ENCODE data around the gene CREBL2. TPM values are rescaled to one million over a fixed set of nuclear protein-coding genes. Genes with fewer than 3 reads are reported as not detected.
"Not testable (repeated sequence)": the region's sequence is repeated elsewhere in the genome, so short reads cannot be mapped to it uniquely, and the experiment has no call there.

CREBL2 gene
- total and polyA plus RNA-seq, 2 donors (not counting 1 experiment from before 2014, with no cell fraction given): 6.5 to 22.1 TPM

DNA sequence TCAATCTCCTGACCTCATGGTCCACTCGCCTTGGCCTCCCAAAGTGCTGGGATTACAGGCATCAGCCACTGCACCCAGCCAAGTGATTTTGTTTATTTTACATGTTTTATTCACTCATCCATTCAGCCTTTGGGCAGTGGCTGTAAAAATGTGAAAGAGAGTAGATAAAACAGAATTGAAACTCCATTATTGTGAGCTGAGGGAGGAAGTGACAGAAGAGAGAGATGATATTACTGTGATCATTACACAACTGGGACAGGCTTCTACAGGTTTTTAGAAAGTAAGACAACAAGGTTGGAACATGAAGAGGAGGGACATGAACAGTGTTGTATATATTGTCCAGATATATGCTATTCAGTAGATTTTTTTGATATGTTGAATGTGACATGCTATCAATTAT lies 25.0 kb downstream of the CREBL2 start:
- Mint-ChIP-seq H3K27ac (peak overlapping the region; percentile 3), H3K4me1 (peaks cover 10% of the 10 kb centered on the region), H3K27me3 (no peaks in the 10 kb centered on the region), H3K4me3 (no peak overlapping the region), H3K9me3 (ENCODE audit: insufficient read depth) (peaks cover 7% of the 10 kb centered on the region)
- Histone ChIP-seq H3K79me2 (ENCODE audit: control insufficient read depth, insufficient read depth, low read length) (peaks cover 3% of the 10 kb centered on the region), H3K27me3 (replicated peaks in 1 of 4; ENCODE audit: control extremely low read depth in 1 of 4, control insufficient read depth in 3 of 4, insufficient read depth in 4 of 4, low read length in 3 of 4) (no peaks in the 10 kb centered on the region), H3K9ac (ENCODE audit: low read length) (no peak overlapping the region), H3K36me3 (replicated peaks in 1 of 2; ENCODE audit: control extremely low read depth in 1 of 2, control insufficient read depth in 1 of 2, extremely low read depth in 1 of 2, insufficient read depth in 2 of 2, low read length in 1 of 2) (peaks cover 2 to 37% of the 10 kb centered on the region in 2 experiments), H3K4me2 (replicated peaks; ENCODE audit: low read depth, low read length, poor library complexity, severe bottlenecking) (no peak overlapping the region), H3K9me3 (ENCODE audit: control extremely low read depth in 1 of 3, control insufficient read depth in 2 of 3, insufficient read depth in 1 of 3, low read length in 2 of 3) (peaks cover 0 to 3% (median 0%) of the 10 kb centered on the region in 3 donors), H4K20me1 (ENCODE audit: control insufficient read depth, insufficient read depth, low read length, poor library complexity, severe bottlenecking) (no peaks in the 10 kb centered on the region), H2AFZ (ENCODE audit: insufficient read depth, low read depth, low read length, poor library complexity, severe bottlenecking) (no peak overlapping the region), H3K4me1 (ENCODE audit: control insufficient read depth in 2 of 2, insufficient read depth in 2 of 2, low read length in 2 of 2) (peaks cover 4 to 5% of the 10 kb centered on the region in 2 donors), H3K4me3 (ENCODE audit: control extremely low read depth in 1 of 5, extremely low read depth in 1 of 5, insufficient read depth in 1 of 5, low read depth in 2 of 5, low read length in 4 of 5) (no peak overlapping the region), H3K27ac (ENCODE audit: low read length in 2 of 2) (peak overlapping the region; percentile 8 to 22)
- TF ChIP-seq EZH2 (IDR thresholded peaks at IDR 0.05; ENCODE audit: borderline replicate concordance, insufficient read depth, low read depth, low read length, poor library complexity, severe bottlenecking): no peak
- TF ChIP-seq, protein P1, sequence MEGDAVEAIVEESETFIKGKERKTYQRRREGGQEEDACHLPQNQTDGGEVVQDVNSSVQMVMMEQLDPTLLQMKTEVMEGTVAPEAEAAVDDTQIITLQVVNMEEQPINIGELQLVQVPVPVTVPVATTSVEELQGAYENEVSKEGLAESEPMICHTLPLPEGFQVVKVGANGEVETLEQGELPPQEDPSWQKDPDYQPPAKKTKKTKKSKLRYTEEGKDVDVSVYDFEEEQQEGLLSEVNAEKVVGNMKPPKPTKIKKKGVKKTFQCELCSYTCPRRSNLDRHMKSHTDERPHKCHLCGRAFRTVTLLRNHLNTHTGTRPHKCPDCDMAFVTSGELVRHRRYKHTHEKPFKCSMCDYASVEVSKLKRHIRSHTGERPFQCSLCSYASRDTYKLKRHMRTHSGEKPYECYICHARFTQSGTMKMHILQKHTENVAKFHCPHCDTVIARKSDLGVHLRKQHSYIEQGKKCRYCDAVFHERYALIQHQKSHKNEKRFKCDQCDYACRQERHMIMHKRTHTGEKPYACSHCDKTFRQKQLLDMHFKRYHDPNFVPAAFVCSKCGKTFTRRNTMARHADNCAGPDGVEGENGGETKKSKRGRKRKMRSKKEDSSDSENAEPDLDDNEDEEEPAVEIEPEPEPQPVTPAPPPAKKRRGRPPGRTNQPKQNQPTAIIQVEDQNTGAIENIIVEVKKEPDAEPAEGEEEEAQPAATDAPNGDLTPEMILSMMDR (IDR thresholded peaks at IDR 0.05): no peak
- ATAC-seq (ENCODE audit: low read depth) (no peak), DNase-seq (peak; percentile 16)
- ChIA-PET CTCF (interaction anchor here (1.7 kb wide), 1 partner anchor 9 kb away, joined by 6 read pairs; no protein-coding TSS in a partner anchor), POLR2A (interaction anchor here (0.7 kb wide), 1 partner anchor 50 kb away, joined by 3 read pairs; no protein-coding TSS in a partner anchor)
- intact Hi-C loops (cut with micrococcal nuclease): no loop called here
- WGBS (ENCODE audit: insufficient coverage): no CpG with 5 or more reads among the region's 1 CpG

DNA sequence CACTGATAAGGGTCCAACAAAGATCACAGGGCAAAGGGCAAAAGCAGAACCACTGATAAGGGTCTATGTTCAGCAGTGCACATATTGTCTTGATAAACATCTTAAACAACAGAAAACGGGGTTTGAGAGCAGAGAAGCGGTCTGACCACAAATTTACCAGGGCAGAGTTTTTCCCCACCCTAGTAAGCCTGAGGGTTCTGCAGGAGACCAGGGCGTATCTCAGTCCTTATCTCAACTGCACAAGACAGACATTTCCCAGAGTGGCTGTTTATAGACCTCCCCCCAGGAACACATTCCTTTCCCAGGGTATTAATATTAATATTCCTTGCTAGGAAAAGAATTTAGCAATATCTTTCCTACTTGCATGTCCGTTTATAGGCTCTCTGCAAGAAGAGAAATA lies 28.3 kb downstream of the CREBL2 start:
- DNase-seq; POLR2A ChIA-PET; H3K4me3 Mint-ChIP-seq; ATAC-seq (ENCODE audit: low read depth); H3K27me3 Mint-ChIP-seq; H3K27me3 ChIP-seq (replicated peaks in 1 of 4; ENCODE audit: control extremely low read depth in 1 of 4, control insufficient read depth in 3 of 4, insufficient read depth in 4 of 4, low read length in 3 of 4); H3K4me1 ChIP-seq (ENCODE audit: control insufficient read depth in 2 of 2, insufficient read depth in 2 of 2, low read length in 2 of 2); H3K9me3 ChIP-seq (ENCODE audit: control extremely low read depth in 1 of 3, control insufficient read depth in 2 of 3, insufficient read depth in 1 of 3, low read length in 2 of 3); H3K9ac ChIP-seq (ENCODE audit: low read length); intact Hi-C loops (cut with micrococcal nuclease); H3K4me3 ChIP-seq (ENCODE audit: control extremely low read depth in 1 of 5, extremely low read depth in 1 of 5, insufficient read depth in 1 of 5, low read depth in 2 of 5, low read length in 4 of 5); H3K27ac ChIP-seq (ENCODE audit: low read length in 2 of 2); H3K27ac Mint-ChIP-seq; H4K20me1 ChIP-seq (ENCODE audit: control insufficient read depth, insufficient read depth, low read length, poor library complexity, severe bottlenecking); H3K4me2 ChIP-seq (replicated peaks; ENCODE audit: low read depth, low read length, poor library complexity, severe bottlenecking); H3K79me2 ChIP-seq (ENCODE audit: control insufficient read depth, insufficient read depth, low read length); H2AFZ ChIP-seq (ENCODE audit: insufficient read depth, low read depth, low read length, poor library complexity, severe bottlenecking); H3K9me3 Mint-ChIP-seq (ENCODE audit: insufficient read depth): not testable (repeated sequence)
- CTCF ChIA-PET: interaction anchor here (1.7 kb wide), 1 partner anchor 75 kb away, joined by 4 read pairs; no protein-coding TSS in a partner anchor
- H3K36me3 ChIP-seq (replicated peaks in 1 of 2; ENCODE audit: control extremely low read depth in 1 of 2, control insufficient read depth in 1 of 2, extremely low read depth in 1 of 2, insufficient read depth in 2 of 2, low read length in 1 of 2): peaks cover 2 to 56% of the 10 kb centered on the region in 2 experiments
- WGBS (ENCODE audit: insufficient coverage): 100% methylated on average over 3 of the region's 4 CpGs
- H3K4me1 Mint-ChIP-seq: peaks cover 10% of the 10 kb centered on the region
